DOHH2 (cell line): ENCODE data around the gene MUC5B.

ENCODE experiments used
- H3F3A ChIP-seq: fragments of 200-600 bp; sonication (generic), shearing (Covaris generic); 2 replicates; pipeline ENCODE4 v1.6.0; 2016; ENCODE audit warnings: antibody characterized with exemption, mild to moderate bottlenecking; ENCODE audit not compliant: control insufficient read depth, insufficient read depth
- H3K27ac ChIP-seq: fragments of 200-600 bp; sonication (generic); 2 replicates; pipeline ENCODE4 v1.5.1; 2014; ENCODE audit warnings: low read depth, mild to moderate bottlenecking, low read length, moderate library complexity
- H3K27me3 ChIP-seq: fragments of 200-600 bp; sonication (generic); 2 replicates; pipeline ENCODE4 v1.6.1; 2014; ENCODE audit warnings: mild to moderate bottlenecking, low read length, mixed read lengths; ENCODE audit not compliant: control insufficient read depth
- H3K36me3 ChIP-seq: fragments of 200-600 bp; sonication (generic); 2 replicates; pipeline ENCODE4 v1.6.1; 2014; ENCODE audit warnings: mild to moderate bottlenecking, low read length, moderate library complexity, mixed read lengths; ENCODE audit not compliant: control insufficient read depth
- H3K4me1 ChIP-seq: fragments of 200-600 bp; sonication (generic); 2 replicates; pipeline ENCODE4 v1.6.1; 2014; ENCODE audit warnings: mild to moderate bottlenecking, low read length, mixed read lengths; ENCODE audit not compliant: control insufficient read depth
- H3K4me2 ChIP-seq: fragments of 200-600 bp; sonication (generic); 2 replicates; pipeline ENCODE4 v1.6.0; 2014; ENCODE audit warnings: mild to moderate bottlenecking, low read length, moderate library complexity
- H3K4me3 ChIP-seq: fragments of 200-600 bp; sonication (generic); 2 replicates; pipeline ENCODE4 v1.5.1; 2014; ENCODE audit warnings: mild to moderate bottlenecking, low read length, mixed read lengths
- H3K79me2 ChIP-seq: fragments of 200-600 bp; sonication (generic); 2 replicates; pipeline ENCODE4 v1.6.1; 2014; ENCODE audit warnings: mild to moderate bottlenecking, low read length, mixed read lengths; ENCODE audit not compliant: control insufficient read depth
- H3K9me2 ChIP-seq: fragments of 200-600 bp; sonication (generic); replicated peaks from 2 replicates; pipeline ENCODE4 v1.6.1; 2014; ENCODE audit warnings: mild to moderate bottlenecking, low read length, mixed read lengths; ENCODE audit not compliant: control insufficient read depth
- H3K9me3 ChIP-seq: fragments of 200-600 bp; sonication (generic); 2 replicates; pipeline ENCODE4 v1.6.1; 2014; ENCODE audit warnings: antibody characterized with exemption, low read length, mixed read lengths; ENCODE audit not compliant: control insufficient read depth, insufficient read depth
- H4K20me1 ChIP-seq: fragments of 200-600 bp; sonication (generic); 2 replicates; pipeline ENCODE4 v1.6.0; 2014; ENCODE audit warnings: low read depth, mild to moderate bottlenecking, antibody characterized with exemption, low read length, moderate library complexity; ENCODE audit not compliant: control insufficient read depth, insufficient read depth
- EZH2phosphoT487 ChIP-seq: fragments of 200-600 bp; sonication (generic); IDR thresholded peaks from 2 replicates; pipeline ENCODE4 v1.6.1; 2017; ENCODE audit warnings: borderline replicate concordance, mild to moderate bottlenecking, antibody characterized with exemption, low read length, moderate library complexity, mixed read lengths
- TF ChIP-seq, protein P1 (sequence below): fragments of 200-600 bp; sonication (generic); IDR thresholded peaks from one replicate; pipeline ENCODE4 v1.5.1; 2014; ENCODE audit warnings: antibody characterized with exemption, mild to moderate bottlenecking, low read depth, low read length; ENCODE audit not compliant: poor library complexity, severe bottlenecking

The MUC5B gene

DNA sequence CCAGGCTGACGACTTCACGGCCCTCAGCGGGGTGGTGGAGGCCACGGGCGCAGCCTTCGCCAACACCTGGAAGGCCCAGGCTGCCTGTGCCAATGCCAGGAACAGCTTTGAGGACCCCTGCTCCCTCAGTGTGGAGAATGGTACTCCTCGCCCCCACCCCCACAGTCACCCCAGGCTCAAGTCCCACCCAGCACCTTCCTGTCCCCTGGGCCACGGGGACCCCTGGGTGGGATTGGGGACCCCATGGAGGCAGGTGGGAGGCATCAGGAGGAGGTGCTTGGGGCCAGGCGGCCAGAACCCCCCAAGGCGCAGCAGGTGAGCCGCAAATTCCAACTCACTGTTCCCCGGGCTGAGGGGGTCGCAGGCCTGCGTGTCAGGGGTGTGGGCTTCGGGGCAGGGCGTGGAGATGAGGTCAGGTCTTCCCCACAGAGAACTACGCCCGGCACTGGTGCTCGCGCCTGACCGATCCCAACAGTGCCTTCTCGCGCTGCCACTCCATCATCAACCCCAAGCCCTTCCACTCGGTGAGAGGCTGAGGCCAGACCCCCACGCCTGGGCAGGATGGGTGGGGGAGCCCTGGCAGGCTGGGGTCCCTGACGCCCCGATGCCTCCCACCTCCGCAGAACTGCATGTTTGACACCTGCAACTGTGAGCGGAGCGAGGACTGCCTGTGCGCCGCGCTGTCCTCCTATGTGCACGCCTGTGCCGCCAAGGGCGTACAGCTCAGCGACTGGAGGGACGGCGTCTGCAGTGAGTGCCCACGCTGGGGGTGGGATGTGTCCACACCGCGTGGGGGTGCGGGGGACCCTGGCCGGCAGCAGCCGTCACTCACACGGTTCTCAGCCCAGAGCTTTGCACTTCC lies 9.4 kb downstream of the MUC5B start:
- no peaks in the 10 kb centered on the region for H4K20me1 ChIP-seq
- H3F3A ChIP-seq: no peaks in the 10 kb centered on the region
- H3K4me2 ChIP-seq: no peak overlapping the region
- no peaks in the 10 kb centered on the region for H3K36me3 ChIP-seq
- H3K79me2 ChIP-seq: no peaks in the 10 kb centered on the region
- H3K27me3 ChIP-seq: no peaks in the 10 kb centered on the region
- H3K4me1 ChIP-seq: no peaks in the 10 kb centered on the region
- no peaks in the 10 kb centered on the region for H3K9me2 ChIP-seq
- H3K9me3 ChIP-seq: no peaks in the 10 kb centered on the region
- H3K27ac ChIP-seq: no peak overlapping the region
- no peak overlapping the region for H3K4me3 ChIP-seq
- TF ChIP-seq, protein P1, sequence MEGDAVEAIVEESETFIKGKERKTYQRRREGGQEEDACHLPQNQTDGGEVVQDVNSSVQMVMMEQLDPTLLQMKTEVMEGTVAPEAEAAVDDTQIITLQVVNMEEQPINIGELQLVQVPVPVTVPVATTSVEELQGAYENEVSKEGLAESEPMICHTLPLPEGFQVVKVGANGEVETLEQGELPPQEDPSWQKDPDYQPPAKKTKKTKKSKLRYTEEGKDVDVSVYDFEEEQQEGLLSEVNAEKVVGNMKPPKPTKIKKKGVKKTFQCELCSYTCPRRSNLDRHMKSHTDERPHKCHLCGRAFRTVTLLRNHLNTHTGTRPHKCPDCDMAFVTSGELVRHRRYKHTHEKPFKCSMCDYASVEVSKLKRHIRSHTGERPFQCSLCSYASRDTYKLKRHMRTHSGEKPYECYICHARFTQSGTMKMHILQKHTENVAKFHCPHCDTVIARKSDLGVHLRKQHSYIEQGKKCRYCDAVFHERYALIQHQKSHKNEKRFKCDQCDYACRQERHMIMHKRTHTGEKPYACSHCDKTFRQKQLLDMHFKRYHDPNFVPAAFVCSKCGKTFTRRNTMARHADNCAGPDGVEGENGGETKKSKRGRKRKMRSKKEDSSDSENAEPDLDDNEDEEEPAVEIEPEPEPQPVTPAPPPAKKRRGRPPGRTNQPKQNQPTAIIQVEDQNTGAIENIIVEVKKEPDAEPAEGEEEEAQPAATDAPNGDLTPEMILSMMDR: no peak
- no peak for TF ChIP-seq EZH2phosphoT487

DNA sequence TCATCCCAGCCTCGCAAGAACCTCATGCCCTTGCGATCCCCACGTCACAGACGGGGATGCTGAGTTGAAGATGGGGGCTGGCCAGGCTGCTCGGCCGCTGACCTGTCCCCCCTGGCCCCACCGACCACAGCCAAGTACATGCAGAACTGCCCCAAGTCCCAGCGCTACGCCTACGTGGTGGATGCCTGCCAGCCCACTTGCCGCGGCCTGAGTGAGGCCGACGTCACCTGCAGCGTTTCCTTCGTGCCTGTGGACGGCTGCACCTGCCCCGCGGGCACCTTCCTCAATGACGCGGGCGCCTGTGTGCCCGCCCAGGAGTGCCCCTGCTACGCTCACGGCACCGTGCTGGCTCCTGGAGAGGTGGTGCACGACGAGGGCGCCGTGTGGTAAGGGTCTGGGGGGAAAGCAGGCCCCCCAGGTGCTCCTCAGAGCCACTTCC lies 10.0 kb downstream of the MUC5B start:
- TF ChIP-seq, protein P1: no peak
- no peak for TF ChIP-seq EZH2phosphoT487
- Histone ChIP-seq H3K4me3 (no peak overlapping the region), H3K36me3 (no peaks in the 10 kb centered on the region), H3K9me2 (no peaks in the 10 kb centered on the region), H3K4me2 (no peak overlapping the region), H3K4me1 (no peaks in the 10 kb centered on the region), H3F3A (no peaks in the 10 kb centered on the region), H3K27me3 (no peaks in the 10 kb centered on the region), H3K79me2 (no peaks in the 10 kb centered on the region), H3K27ac (no peak overlapping the region), H3K9me3 (no peaks in the 10 kb centered on the region), H4K20me1 (no peaks in the 10 kb centered on the region)

- no peak overlapping the region for H3K4me2 ChIP-seq
- H3K9me2 ChIP-seq: no peaks in the 10 kb centered on the region
- TF ChIP-seq, protein P1: no peak
- TF ChIP-seq EZH2phosphoT487: no peak
- H3K36me3 ChIP-seq: no peaks in the 10 kb centered on the region
- H3K4me3 ChIP-seq: no peak overlapping the region
- H3K9me3 ChIP-seq: no peaks in the 10 kb centered on the region
- H3K79me2 ChIP-seq: no peaks in the 10 kb centered on the region
- H3K27ac ChIP-seq: no peak overlapping the region
- H3K27me3 ChIP-seq: no peaks in the 10 kb centered on the region
- no peaks in the 10 kb centered on the region for H3F3A ChIP-seq
- H3K4me1 ChIP-seq: no peaks in the 10 kb centered on the region
- no peaks in the 10 kb centered on the region for H4K20me1 ChIP-seq
Measured at GRCh38 chr11:1233351-1234053, 10.6 kb downstream of the MUC5B start.
